A673 (cell line): ENCODE measurements around the gene HDAC4.

Experiments used
- CTCF ChIP-seq: fragments of 300-800, 200-600 bp; sonication (generic); conservative IDR thresholded peaks from 2 replicates; pipeline ENCODE4 v1.5.1; 2017; ENCODE audit warnings: low read depth, mild to moderate bottlenecking, antibody characterized with exemption, low read length, moderate library complexity, mixed read lengths
- EZH2 ChIP-seq: fragments of 200-600 bp; sonication (generic); IDR thresholded peaks from 2 replicates; pipeline ENCODE4 v1.6.1; 2017; ENCODE audit warnings: borderline replicate concordance, low read depth, mild to moderate bottlenecking, mixed read lengths, antibody characterized with exemption, low read length; ENCODE audit not compliant: poor library complexity, severe bottlenecking

DNA sequence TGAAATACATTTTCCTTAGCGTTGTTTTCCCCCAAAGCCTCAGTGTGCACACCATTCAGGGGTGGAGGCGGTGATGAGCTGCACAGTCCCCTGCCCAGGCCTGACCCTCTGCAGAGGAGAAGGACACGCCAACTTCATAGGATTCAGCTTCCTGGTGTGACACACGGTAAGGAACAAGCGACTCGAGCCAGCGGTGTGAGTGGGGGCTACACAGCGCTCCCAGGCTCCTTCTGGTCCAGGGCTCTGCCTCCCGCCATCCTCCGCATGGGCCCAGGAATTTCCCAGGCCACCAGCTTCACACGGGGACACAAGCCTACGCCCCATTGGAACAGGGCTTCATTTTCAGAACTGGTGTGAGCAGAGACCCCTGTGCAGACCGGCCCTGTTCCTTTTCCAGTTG, 272.1 kb downstream of the HDAC4 start:
- no peak for TF ChIP-seq CTCF
- no peak for TF ChIP-seq EZH2
